Measurements from ENCODE around the gene SLMAP. TPM values are rescaled to one million over a fixed set of nuclear protein-coding genes. Genes with fewer than 3 reads are reported as not detected.

The SLMAP gene
- polyA plus RNA-seq, 1 of the 3 experiments (the other 2 are of a cell fraction): 10.5 TPM

GRCh38 chr3:57952208-57952631, 196.1 kb downstream of the SLMAP start (continued):
- TF ChIP-seq USF2 (IDR thresholded peaks at IDR 0.05; ENCODE audit: borderline replicate concordance, low read depth, low read length): peak; percentile 39
- TF ChIP-seq NFIC (IDR thresholded peaks at IDR 0.05; ENCODE audit: borderline replicate concordance): no peak
- no peak for TF ChIP-seq SIN3A (IDR thresholded peaks at IDR 0.05; ENCODE audit: borderline replicate concordance, low read depth, low read length)

- peaks cover 28% of the 10 kb centered on the region for H3F3A ChIP-seq (replicated peaks; ENCODE audit: insufficient read depth)
- TF ChIP-seq RAD21 (IDR thresholded peaks at IDR 0.05; ENCODE audit: low read length): no peak
- TF ChIP-seq CHD2 (IDR thresholded peaks at IDR 0.05; ENCODE audit: low read length, partially characterized antibody): no peak
- TF ChIP-seq TCF12 (IDR thresholded peaks at IDR 0.05): no peak
- TF ChIP-seq EZH2phosphoT487 (IDR thresholded peaks at IDR 0.05; ENCODE audit: borderline replicate concordance, low read depth): no peak
- no peak for TF ChIP-seq USF1 (IDR thresholded peaks at IDR 0.05; ENCODE audit: borderline replicate concordance, low read depth)
- TF ChIP-seq JUND (IDR thresholded peaks at IDR 0.05): no peak
- no peak for TF ChIP-seq MEF2A (IDR thresholded peaks at IDR 0.05; ENCODE audit: borderline replicate concordance, low read depth)
- no peak for TF ChIP-seq MXI1 (IDR thresholded peaks at IDR 0.05; ENCODE audit: low read depth, low read length)
- TF ChIP-seq REST (IDR thresholded peaks at IDR 0.05; ENCODE audit: low read depth, low read length): no peak
- no peak for TF ChIP-seq TEAD4 (IDR thresholded peaks at IDR 0.05; ENCODE audit: borderline replicate concordance, insufficient read depth)
- TF ChIP-seq GABPA (IDR thresholded peaks at IDR 0.05; ENCODE audit: low read depth): no peak
- TF ChIP-seq FOXJ3 (CRISPR knock-in tag; IDR thresholded peaks at IDR 0.05): no peak
- no peak for DNase-seq
- no peaks in the 10 kb centered on the region for H3K36me3 ChIP-seq (replicated peaks in 1 of 2; ENCODE audit: control insufficient read depth in 1 of 2, insufficient read depth in 2 of 2, low read length in 1 of 2)
- peak overlapping the region; percentile 27; the same call in 1 of the 2 replicates for H3K4me2 ChIP-seq
- peaks cover 13 to 26% of the 10 kb centered on the region in 2 experiments; a peak in 3 of 4 replicates for H3K4me1 ChIP-seq (ENCODE audit: control insufficient read depth in 1 of 2, insufficient read depth in 2 of 2, low read depth in 1 of 2, low read length in 1 of 2)
- no peak overlapping the region; the same call in 1 of the 2 replicates for H3K9ac ChIP-seq
- no peak overlapping the region for H3K4me3 ChIP-seq (ENCODE audit: low read depth in 2 of 2, low read length in 1 of 2)
- POLR2A ChIA-PET: no interaction called here
- CTCF ChIA-PET: interaction anchor here (1.6 kb wide), 1 partner anchor 16 kb away, joined by 5 read pairs; no protein-coding TSS in a partner anchor
- H3K27me3 ChIP-seq (ENCODE audit: insufficient read depth): no peaks in the 10 kb centered on the region
- peak overlapping the region; percentile 73 to 95 for H3K27ac ChIP-seq (ENCODE audit: low read depth in 2 of 2, low read length in 1 of 2)
- no peaks in the 10 kb centered on the region for H3K79me2 ChIP-seq (ENCODE audit: insufficient read depth)
- no peaks in the 10 kb centered on the region for H3K9me3 ChIP-seq
- H2AFZ ChIP-seq (ENCODE audit: low read depth): peak overlapping the region; percentile 63
- H3K9me2 ChIP-seq: no peaks in the 10 kb centered on the region
- no peaks in the 10 kb centered on the region for H4K20me1 ChIP-seq (ENCODE audit: insufficient read depth)
- WGBS (ENCODE audit: low lambda C conversion rate): 80% methylated on average over 5 of the region's 5 CpGs
Observed at GRCh38 chr3:57952651-57953050, 196.5 kb downstream of the SLMAP start.

Measured in SK-N-SH (cell line).